ENCODE data around the gene SPON1.

The SPON1 gene

DNA sequence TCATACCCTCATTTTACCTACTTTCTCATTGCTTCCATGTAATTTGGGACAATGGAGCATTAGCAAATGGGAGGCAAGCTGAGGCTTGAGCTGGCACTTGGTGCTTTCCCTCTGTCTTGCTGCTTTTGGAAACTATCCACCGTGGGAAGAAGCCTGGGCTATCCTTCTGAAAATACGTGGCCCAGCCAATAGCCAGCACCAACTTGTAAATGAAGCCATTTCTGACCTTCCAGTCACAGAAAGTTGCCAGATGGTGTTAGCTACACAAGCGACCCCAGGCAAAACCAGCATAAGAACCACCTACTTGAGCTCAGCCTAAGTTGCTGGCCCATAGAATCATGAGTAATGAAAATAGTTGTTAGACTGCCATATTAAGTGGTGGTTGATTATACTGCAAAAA, 18.5 kb upstream of the SPON1 start:
- no peak for DNase-seq (ENCODE audit: low read depth)

DNA sequence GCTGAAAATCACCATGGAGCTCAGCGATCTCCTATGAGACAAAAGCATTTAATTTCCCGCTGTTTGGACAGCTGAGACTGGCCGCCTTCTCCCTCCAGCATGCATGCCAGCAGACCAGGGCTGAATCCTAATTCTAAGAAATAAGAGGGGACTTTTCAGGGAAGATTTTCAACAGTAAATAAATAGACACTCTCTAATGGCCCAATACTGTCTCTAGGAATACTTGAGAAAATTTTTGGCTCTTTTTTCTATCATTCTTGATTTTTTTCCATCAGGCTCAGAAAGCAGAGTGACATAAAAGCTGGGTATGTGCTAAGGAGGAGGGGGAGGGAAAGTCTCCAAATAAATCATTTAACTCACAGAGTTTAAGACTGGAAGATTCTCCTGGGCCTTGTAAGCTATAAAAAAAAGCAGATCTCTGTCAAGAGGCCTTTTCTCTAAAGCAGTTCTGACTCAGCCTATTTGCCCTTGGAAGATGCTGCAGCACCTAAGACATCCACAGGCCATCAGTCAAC, 17.6 kb upstream of the SPON1 start:
- DNase-seq (ENCODE audit: low read depth), result no peak

DNA sequence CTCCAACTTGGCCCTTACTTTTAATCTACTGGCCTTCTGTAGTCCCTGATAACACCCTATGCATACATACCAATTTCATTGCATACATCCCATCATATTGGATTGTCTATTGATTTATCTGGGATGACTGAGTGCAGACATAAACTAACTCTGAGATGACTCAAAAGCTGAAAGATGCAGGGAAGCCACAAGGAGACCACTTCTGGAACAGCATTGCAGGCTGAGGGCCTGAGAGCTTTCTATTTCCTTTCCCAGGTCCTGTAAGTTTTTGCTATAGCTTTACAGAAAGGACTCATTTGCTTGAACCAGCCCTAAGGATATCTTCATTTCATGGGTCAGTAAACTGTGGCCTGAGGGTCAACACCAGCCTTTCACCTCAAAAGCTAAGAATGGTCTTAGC, 15.1 kb upstream of the SPON1 start:
- DNase-seq (ENCODE audit: low read depth), result no peak

DNA sequence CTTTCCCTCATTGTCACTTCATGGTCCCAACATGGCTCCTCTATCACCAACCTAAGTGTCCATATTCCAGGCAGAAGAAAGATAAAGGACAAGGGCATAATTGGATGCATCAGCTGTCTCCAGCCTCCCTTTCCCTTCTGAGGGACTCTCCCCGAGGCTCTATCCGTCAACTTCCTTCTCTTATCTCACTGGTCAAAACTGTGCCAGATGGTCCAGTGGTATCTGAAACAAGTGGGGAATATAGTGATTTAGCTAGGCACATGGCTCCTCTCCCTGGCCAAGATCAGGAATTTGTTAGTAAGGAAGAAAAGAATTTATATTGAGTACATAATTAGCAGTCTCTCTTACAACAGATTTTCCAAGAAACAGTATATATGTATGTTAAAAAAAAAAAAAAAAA, 12.6 kb upstream of the SPON1 start:
- DNase-seq (ENCODE audit: low read depth), result no peak

DNA sequence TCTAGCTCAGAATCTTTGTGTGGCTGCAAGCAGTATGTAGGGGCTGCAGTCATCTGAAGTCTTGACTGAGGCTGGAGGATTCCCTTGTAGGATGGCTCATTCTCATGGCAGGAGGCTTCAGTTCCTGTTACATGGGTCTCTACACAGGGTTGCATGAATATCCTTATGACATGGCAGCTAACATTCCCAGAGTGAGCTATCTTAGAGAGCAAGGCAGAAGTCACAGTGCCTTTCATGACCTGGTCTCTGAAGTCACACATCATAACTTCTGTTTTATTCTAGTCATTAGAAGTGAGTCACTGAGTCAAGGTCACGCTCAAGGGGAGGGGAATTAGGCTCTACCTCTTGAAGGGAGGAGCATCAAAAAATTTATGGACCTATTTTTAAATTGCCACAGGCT, 10.3 kb upstream of the SPON1 start:
- no peak for DNase-seq (ENCODE audit: low read depth)

DNA sequence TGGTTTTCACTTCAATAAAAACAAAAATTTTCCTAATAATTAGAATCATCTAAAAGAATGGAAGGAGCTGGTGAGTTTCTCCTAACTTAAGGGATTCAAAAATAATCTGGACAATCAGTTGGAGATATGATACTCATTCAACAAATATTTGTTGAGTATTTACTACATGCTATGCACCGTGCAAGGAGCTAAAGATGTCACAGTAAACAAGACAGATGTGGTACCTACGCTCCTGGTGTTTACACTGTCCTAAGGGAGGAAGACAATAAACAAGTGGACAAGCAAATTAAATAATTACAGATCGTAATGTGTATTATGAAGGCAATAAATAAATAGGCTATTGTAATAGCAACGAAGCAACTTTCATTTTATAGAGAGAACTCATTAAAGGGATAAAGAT, 9.9 kb upstream of the SPON1 start:
- no peak for DNase-seq (ENCODE audit: low read depth)

DNA sequence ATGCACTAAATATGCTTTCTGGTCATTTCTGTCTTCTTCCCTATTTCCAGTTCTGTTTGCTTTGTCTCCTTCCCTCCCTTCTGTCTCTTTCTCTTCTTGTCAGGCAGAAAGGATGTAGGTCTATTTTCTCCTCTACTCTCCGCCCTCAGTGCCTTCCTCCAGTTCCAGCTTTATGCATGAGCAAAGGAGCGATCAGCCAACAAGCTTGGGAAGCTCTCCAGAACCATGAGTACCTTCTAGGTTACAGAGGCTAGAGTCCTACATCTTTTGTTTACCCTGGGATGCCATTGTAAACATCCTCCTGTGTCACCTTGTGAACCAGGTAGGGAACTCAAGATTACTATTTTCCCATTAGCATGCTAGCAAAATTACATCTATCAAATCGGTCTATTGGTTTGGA, 7.9 kb upstream of the SPON1 start:
- DNase-seq (ENCODE audit: low read depth), result no peak

DNA sequence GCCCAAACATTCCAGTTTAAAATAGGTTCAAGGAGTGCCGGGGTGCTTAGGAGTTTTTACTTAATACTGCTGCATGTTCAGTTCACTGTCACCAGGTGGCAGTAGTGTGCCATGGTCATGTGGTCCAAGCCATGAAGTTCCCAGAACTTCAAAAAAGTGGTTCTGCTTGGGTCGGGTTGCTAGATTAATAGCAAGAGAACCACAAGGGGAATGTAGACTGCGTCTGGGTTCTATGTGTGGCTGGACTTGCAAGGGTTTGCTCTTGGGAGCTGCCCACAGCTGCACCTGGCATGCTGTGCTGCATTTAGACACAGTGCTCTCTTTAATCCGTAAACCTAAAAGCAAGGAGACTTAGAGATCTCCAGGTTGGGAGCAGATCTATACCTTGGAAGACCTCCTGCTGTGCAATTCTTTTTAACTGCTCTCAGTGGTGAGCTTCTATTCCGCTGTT, 6.5 kb upstream of the SPON1 start:
- DNase-seq (ENCODE audit: low read depth), result peak; percentile 66

DNA sequence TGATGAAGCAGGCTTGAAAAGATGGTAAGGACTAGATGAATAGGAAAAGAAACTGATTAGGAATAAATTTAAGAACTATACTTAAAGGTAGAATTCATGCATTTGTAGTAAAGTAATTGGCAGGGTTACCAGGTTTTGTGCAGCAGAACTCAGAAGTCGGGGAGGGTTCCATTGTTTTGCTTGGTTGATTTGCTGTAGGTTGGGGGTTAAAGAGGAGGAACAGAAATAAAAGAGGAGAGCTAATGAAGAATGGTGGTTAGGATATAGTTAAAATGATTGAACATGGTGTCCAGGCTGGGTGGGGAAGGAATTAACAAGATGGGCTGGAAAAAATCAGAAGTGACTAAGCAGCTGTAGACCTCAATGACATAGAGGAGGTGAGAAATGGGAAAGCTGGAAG, 5.5 kb upstream of the SPON1 start:
- DNase-seq (ENCODE audit: low read depth), result no peak

DNA sequence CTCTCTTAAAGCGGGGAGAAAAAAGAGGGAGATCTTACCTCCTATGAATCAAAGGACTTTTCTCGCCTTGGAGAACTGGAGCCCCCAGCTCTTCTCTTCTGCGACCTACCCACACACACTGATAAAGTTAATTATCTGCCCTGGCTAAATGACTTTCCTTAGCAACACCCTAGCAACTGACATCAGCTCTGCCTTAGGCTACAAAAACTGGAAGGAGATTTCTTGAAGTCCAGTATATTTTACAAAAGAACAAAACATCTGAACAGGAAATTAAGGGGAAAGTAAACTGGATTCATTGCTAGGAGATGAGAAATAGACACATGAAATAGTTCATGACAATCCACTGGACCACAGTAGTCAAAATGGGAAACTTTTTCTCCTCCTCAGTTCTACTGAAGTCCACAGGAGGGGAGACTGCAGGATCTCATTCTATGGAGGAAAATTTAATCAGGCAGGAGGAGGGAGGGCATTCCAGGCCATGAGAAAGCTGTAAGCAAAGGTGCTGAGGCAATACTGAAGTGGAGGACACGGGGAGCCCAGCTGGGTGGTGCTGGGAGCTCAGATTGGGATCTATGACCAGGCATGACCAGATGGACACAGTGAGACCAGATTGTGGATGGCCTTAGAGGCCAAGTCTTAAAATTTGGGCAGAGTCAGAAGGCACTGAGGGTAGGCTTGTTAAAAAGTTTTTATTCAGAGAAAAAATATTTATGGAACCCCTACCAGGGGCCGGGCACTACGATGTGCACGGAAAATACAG, 3.7 kb upstream of the SPON1 start:
- DNase-seq (ENCODE audit: low read depth), result no peak

DNA sequence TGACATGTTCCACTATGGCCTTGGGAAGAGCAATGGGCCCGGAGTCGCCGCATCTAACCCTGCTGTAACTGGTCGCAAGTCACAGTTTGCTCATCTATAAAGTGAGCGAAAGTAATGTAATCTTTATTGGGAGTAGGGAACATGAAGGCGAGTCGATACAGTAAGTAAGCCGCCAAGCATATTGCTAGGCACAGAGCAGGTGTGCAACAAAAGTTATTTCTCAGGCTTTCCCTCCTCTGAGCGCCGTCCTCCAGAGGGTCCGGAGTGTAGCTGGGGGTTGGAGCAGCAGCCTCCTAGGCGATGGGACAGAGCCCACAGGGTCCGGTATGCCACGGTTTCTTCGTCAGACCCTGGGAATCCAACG, 343 bp upstream of the SPON1 start:
- no peak for DNase-seq (ENCODE audit: low read depth)

DNA sequence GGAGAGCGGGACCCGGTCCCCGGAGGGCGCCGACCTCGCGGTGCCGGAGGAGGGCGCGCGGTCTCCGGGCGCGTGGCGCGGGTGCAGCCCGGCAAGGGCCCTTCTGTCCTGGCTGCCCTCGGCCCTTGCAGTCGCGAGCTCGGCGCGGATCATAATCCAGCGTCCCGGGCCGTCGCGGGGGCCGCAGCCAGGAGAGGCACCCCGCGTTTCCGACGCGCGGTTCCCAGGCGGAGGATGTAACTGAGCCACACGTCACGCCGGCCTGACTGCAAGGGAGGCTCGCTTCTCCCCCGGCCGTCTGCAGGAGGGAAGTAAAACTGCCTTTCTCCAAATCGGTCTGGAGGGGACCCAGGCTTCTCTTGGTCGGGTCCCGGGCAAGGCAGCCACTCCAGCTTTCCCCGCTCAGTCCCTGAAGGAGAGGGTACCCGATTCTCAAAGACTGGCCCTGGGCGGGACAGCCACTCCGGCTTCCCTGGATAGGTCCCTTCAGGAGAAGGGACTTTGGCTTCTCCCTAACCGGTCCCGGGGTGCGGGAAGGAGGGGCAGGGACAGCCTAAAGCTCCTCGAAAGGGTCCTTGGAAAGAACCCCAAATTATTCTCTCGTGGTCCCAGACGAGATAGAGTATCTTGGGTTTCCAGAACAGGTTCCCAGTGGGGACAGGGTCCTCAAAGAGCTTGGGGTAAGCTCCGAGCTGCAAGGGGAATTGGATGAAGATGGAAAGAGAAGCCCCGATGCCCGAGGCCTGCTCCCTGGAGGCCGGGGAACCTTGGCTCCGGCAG, 836 bp downstream of the SPON1 start:
- DNase-seq (ENCODE audit: low read depth), result peak; percentile 30

DNA sequence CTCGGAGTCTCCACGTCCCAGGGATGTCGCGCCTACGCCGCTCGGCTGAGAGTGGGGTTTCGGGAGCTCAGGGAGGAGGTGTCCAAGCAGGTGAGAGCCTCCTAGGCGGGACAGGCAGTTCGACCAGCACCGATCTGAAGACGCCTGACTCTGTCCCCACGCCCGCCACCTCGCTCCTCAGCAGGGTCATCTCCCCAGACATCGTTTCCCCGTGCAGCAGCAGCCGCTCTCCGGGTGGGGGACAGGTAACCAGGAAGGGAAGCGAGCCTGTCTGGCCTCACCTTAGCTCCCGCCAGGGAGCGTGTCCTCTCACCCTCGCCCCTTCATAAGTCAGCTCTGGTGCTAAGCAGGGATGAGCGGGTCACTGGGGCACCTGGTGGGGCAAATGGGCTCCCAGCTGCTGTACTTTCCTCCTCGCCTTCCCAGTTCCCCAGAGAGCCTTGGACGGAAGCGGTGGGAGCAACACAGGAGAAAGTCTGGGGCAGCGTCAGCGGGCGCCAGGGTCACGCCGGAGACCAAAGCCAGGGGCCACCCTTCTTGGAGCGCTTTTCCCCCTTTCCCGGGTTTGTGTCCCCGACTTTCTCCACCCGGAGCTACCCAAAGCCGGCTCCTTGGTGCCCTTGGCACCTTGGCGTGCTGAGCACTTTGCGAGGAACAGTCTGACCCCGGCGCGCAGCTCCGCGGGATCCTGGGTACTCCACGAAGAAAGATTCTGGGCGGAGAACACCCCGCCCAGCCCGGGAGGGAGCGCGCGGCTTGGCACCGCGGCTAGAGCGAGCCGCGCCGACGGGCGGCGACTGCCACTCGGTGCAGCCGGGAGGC, 1.6 kb downstream of the SPON1 start:
- no peak for DNase-seq (ENCODE audit: low read depth)

DNA sequence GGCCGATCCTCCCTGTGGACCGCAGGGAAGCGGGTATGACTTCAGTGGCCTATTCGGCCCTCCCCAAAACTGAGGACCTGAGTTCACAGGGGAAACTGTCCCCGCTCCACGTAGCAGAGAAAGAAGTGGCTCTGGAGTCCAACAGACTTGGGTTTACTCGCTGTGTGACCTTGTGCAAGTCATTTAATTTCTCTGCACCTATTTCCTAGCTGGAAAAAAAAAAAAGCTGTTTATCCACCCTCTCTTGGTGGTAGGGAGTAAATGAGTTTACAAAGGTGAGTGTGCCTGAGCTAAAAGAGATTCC, 2.2 kb downstream of the SPON1 start:
- DNase-seq (ENCODE audit: low read depth), result no peak

DNA sequence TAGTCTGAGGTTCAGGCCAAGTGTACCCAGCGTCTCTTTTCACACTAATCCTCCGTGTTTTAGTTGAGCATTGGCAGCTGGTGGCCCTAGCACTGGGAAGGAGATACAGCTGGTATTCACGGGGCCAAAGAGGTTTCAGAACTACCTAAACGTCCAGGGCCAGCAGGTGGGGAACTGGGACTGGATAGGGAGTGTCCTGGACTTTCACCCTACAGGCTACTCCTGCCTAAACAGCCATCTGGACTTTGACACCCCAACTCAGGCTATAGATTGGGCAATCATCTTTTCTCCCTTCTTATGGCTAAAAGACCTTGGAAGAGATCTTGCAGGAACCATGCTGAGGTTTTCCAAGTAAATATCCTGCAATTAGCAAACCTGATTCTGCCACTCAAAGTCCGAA, 2.8 kb downstream of the SPON1 start:
- no peak for DNase-seq (ENCODE audit: low read depth)

DNA sequence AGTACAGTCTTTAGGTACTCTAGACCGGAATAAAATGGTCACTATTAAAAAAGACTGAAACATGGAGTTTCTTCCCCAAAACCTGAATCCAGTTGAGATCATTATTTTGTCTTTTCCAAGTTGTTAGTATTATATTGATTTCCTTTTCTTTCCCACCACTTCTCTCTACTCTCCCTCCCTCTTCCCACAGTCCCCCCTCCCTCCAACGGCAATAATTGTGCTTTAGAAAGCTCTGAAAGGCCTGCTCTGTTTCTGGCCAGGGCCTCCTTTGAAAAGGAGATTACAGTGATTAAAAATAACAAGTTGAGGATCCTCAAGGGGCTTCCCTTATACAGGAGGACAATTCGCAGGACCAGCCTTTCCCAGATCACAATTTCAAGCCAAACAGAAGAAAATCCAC, 3.5 kb downstream of the SPON1 start:
- DNase-seq (ENCODE audit: low read depth), result no peak

DNA sequence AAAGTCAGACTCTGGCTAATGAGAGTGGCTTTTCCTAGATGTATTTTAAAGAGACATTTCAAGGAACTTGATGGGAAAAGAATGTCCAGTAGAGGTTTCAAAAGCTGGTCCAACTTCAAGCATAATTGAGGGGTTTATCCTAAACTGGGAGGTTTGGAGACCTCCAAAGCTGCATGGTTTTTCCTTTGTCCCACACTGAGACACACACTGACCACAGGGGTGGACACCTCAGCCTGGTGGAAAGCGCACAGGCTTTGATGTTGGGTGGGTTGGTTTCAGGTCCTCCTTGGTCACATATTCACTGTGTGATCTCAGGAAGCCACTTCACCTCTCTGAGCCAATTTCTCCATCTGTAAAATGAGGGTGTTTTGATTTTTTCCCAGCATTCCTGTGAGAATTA, 4.0 kb downstream of the SPON1 start:
- DNase-seq (ENCODE audit: low read depth), result no peak

DNA sequence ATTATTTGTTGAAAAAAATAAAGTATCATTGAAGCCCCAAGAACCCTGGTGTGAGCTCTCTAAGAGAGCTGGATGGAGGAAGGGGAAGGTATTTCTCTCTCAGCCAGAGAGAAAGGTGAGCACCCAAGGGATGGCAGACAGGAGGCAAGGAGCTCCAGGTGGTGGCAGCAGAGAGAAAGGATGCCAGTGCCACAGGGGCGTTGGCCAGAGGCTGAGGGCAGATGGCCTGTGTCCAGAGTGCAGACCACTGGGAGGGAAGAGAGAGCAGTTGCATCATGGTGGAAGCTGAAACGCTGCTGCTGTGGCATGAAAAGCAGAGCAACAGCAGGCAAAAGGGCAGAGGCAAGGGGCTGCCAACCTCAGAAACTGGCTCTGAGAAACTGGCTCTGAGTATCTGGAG, 8.5 kb downstream of the SPON1 start:
- DNase-seq (ENCODE audit: low read depth), result peak; percentile 79

DNA sequence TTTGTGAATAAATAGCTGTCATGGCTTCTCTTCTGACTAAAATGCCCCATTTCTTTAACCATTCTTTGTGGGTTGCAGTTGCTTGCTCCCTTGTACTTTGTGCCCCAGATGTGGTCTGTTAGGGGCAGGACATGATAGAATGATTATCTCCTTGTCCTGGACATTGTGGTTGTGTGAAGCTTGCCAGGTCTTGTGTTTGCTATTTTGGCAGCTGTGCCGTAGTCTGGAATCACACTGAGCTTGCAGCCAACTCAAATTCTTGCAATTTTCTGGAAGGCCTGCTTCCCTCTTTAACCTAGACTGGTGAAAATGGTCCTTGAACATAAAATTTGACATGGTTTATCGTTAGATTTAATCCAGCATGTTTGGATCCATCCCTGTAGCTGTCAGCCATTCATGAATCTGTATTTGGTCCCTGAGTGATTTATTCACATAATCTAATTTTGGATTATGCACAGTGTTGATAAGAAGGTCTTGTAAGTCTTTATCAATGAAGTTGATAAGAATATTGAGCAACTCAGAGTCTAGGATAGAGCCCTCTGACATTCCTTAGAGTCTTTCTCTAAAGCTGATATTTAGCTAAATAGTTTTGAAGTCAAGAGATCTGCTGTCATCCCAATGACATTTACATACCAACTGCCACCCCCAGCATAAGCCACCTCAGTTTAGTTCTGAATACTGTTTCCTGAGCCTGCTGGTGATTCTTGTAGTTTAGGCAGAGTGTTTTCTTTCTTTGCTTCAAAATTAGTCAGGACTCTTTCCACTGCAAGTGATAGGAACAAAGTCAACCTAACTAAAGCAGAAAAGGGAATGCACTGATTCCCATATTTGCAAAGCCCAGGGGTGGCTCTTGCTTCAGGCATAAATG, 9.8 kb downstream of the SPON1 start:
- DNase-seq (ENCODE audit: low read depth), result peak; percentile 78

DNA sequence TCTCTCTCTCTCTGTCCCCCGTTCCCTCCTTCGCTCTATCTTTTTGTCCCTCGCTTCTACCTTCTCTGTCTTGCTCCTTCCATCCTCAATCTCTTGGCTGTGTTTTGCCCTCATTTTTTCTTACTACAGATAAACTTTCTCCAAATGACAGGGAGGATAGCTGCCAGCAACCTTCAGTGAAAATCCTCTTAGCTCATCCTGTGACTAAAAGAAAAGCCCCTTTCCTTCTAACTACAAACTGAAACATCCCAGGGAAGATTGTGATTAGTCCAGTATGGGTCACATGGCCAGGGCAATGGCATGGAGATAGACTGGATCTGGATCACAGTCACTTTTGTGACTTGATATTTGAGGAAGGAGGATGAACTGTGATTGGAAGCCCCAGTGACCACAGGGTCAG, 10.4 kb downstream of the SPON1 start:
- DNase-seq (ENCODE audit: low read depth), result no peak

DNA sequence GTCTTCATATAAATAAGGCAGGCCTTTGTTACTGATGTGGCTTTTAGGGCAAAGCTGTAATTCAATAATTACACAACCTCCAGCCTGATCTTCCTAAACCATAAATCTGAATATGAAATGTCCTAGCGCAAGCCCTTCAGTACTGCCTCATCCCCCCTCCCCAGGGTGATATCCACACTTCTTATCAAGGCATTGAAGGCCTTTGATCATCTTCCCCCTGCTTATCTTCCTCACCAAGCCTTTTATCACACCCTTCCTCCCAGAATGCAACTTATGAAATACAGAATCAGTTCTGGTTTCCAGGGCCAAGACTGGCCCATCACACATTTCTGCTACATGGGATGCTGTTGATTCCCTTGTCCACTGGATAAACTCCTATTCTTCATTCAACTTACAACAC, 12.1 kb downstream of the SPON1 start:
- no peak for DNase-seq (ENCODE audit: low read depth)

All from fibroblast of gingiva (primary cell).